HCT116 (cell line): ENCODE data around the gene RCSD1. TPM values are rescaled to one million over a fixed set of nuclear protein-coding genes. Genes with fewer than 3 reads are reported as not detected.

ENCODE experiments used
- ATAC-seq: fragments of 200-7000 bp; cut with Tn5 transposase; 2 replicates; pipeline ENCODE4 v1.9.1; 2020; ENCODE audit warnings: mild to moderate bottlenecking, moderate library complexity
- BruUV-seq: library from RNA; stranded (reverse); fragments of 400-500 nt; replicated peaks from 2 replicates; lab custom pipeline; 2021; lab: Mats Ljungman, UMichigan
- CTCF ChIA-PET: fragments of 300-600 bp; sonication (Branson Sonifier 250); formaldehyde crosslinking; loops from one replicate; lab custom pipeline; 2021; ENCODE audit warnings: antibody characterized with exemption; lab: Charles Lee
- POLR2A ChIA-PET: fragments of 300-600, 350-600 bp; sonication (Branson Sonifier 250); formaldehyde crosslinking; loops from one replicate; lab custom pipeline; 2021; ENCODE audit warnings: antibody characterized with exemption; lab: Charles Lee
- RAD21 ChIA-PET, 2 experiments: fragments of 300-600 bp; sonication (Branson Sonifier 250); formaldehyde crosslinking; loops; one replicate each; lab custom pipeline; 2023; ENCODE audit warnings: low total read pairs in 2 of 2; ENCODE audit not compliant: uncharacterized antibody in 2 of 2, unreplicated experiment in 2 of 2, low non-redundant PET in 1 of 2; lab: Charles Lee
- DNase-seq: peaks from one replicate; pipeline ENCODE4 v3.0.0-alpha.2; 2010; ENCODE audit warnings: low read depth, low spot score
- H2AFZ ChIP-seq: fragments of 200-600 bp; shearing (Covaris generic), sonication (generic); 2 replicates; pipeline ENCODE4 v1.6.1; 2017; ENCODE audit warnings: low read depth, mixed run types, mixed read lengths, antibody characterized with exemption, low read length; ENCODE audit not compliant: poor library complexity, severe bottlenecking
- H3K27ac ChIP-seq: 2 replicates; pipeline ENCODE4 v1.5.1; 2012; ENCODE audit warnings: low read depth, low read length
- H3K27me3 ChIP-seq: fragments of 200-600 bp; sonication (generic); 2 replicates; pipeline ENCODE4 v1.6.1; 2016; ENCODE audit warnings: mixed run types, low read length, mixed read lengths; ENCODE audit not compliant: insufficient read depth
- H3K36me3 ChIP-seq, 2 experiments: fragments of 200-500 bp in 1 of 2; fragments of 200-600 bp in 1 of 2; sonication (Bioruptor generic) in 1 of 2; sonication (generic) in 1 of 2; 2 replicates each; pipeline versions ENCODE4 v1.5.1 to v1.6.1; 2014 to 2016; ENCODE audit warnings: low read length in 2 of 2, inconsistent platforms in 1 of 2, mixed read lengths in 1 of 2, mixed run types in 1 of 2; ENCODE audit not compliant: insufficient read depth in 2 of 2, control insufficient read depth in 1 of 2
- H3K4me1 ChIP-seq, 2 experiments: fragments of 200-600 bp in 1 of 2; sonication (generic) in 1 of 2; 2 replicates each; pipeline versions ENCODE4 v1.5.1 to v1.6.1; 2012 to 2017; ENCODE audit warnings: low read length in 2 of 2, inconsistent platforms in 1 of 2, mild to moderate bottlenecking in 1 of 2, mixed read lengths in 1 of 2, mixed run types in 1 of 2, moderate library complexity in 1 of 2; ENCODE audit not compliant: insufficient read depth in 2 of 2, control insufficient read depth in 1 of 2
- H3K4me2 ChIP-seq: fragments of 200-600 bp; sonication (generic); 2 replicates; pipeline ENCODE4 v1.6.1; 2017; ENCODE audit warnings: mixed run types, low read length, mixed read lengths
- H3K4me3 ChIP-seq, 2 experiments: fragments of 200-600 bp in 1 of 2; sonication (generic) in 1 of 2; replicated peaks in 1 of 2; 2 replicates each; pipeline ENCODE4 v1.5.1; 2011 to 2016; ENCODE audit warnings: low read length in 2 of 2, control low read depth in 1 of 2, low read depth in 1 of 2, mild to moderate bottlenecking in 1 of 2, mixed read lengths in 1 of 2, mixed run types in 1 of 2
- H3K79me2 ChIP-seq: fragments of 200-600 bp; sonication (generic); 2 replicates; pipeline ENCODE4 v1.6.1; 2017; ENCODE audit warnings: mild to moderate bottlenecking, mixed run types, low read length, moderate library complexity, mixed read lengths; ENCODE audit not compliant: insufficient read depth
- H3K9ac ChIP-seq: fragments of 200-600 bp; sonication (generic); 2 replicates; pipeline ENCODE4 v1.6.1; 2016; ENCODE audit warnings: low read length, mixed read lengths
- H3K9me2 ChIP-seq: fragments of 200-600 bp; sonication (generic), shearing (Covaris generic); 2 replicates; pipeline ENCODE4 v1.6.1; 2017; ENCODE audit warnings: mixed run types, mild to moderate bottlenecking, moderate library complexity; ENCODE audit not compliant: insufficient read depth
- H3K9me3 ChIP-seq, 2 experiments: fragments of 200-500 bp in 1 of 2; fragments of 200-600 bp in 1 of 2; sonication (Bioruptor generic) in 1 of 2; sonication (generic) in 1 of 2; 2 replicates each; pipeline ENCODE4 v1.6.1; 2014 to 2017; ENCODE audit warnings: low read length in 2 of 2, mixed read lengths in 2 of 2, inconsistent platforms in 1 of 2, low read depth in 1 of 2, mild to moderate bottlenecking in 1 of 2, mixed run types in 1 of 2, moderate library complexity in 1 of 2; ENCODE audit not compliant: control insufficient read depth in 1 of 2, insufficient read depth in 1 of 2
- H4K20me1 ChIP-seq: fragments of 200-600 bp; sonication (generic), shearing (Covaris generic); 2 replicates; pipeline ENCODE4 v1.6.1; 2017; ENCODE audit warnings: mixed run types, mild to moderate bottlenecking, moderate library complexity; ENCODE audit not compliant: insufficient read depth
- ELF1 ChIP-seq: IDR thresholded peaks from 2 replicates; pipeline ENCODE4 v1.6.1; 2012; ENCODE audit warnings: low read depth, borderline replicate concordance
- EZH2phosphoT487 ChIP-seq: fragments of 200-600 bp; IDR thresholded peaks from 2 replicates; pipeline ENCODE4 v1.6.1; 2018; ENCODE audit warnings: antibody characterized with exemption, borderline replicate concordance
- FOSL1 ChIP-seq: IDR thresholded peaks from 2 replicates; pipeline ENCODE4 v1.6.1; 2012; ENCODE audit warnings: low read depth
- POLR2AphosphoS5 ChIP-seq: IDR thresholded peaks from 2 replicates; pipeline ENCODE4 v1.6.1; 2011; ENCODE audit warnings: mild to moderate bottlenecking, low read depth, low read length, moderate library complexity
- SIN3A ChIP-seq: IDR thresholded peaks from 2 replicates; pipeline ENCODE4 v1.6.1; 2012; ENCODE audit warnings: low read depth
- SRF ChIP-seq: IDR thresholded peaks from 2 replicates; pipeline ENCODE4 v1.6.1; 2012; ENCODE audit warnings: low read depth
- ZNF274 ChIP-seq: fragments of 200-500 bp; sonication (Bioruptor generic); IDR thresholded peaks from 2 replicates; pipeline ENCODE4 v1.6.1; 2014; ENCODE audit warnings: mild to moderate bottlenecking, low read depth, low read length, inconsistent platforms
- intact Hi-C: fragments of 100-400 bp; cut with micrococcal nuclease; formaldehyde crosslinking; loops from 2 replicates; pipeline ENCODE4 v1.10.0; 2022
- total RNA-seq: library from RNA; stranded (reverse); gene quantifications from one replicate; pipeline ENCODE4 v1.2.1, GENCODE V29; 2021; ENCODE audit not compliant: unreplicated experiment
- TF ChIP-seq, protein P1 (sequence below): IDR thresholded peaks from 2 replicates; pipeline ENCODE4 v1.6.1; 2012
- TF ChIP-seq, protein P2 (sequence below): IDR thresholded peaks from 2 replicates; pipeline ENCODE4 v1.6.1; 2012; ENCODE audit warnings: low read depth

The RCSD1 gene
- total RNA-seq, 1 experiment from 2014 or later, result 0.15 TPM

DNA sequence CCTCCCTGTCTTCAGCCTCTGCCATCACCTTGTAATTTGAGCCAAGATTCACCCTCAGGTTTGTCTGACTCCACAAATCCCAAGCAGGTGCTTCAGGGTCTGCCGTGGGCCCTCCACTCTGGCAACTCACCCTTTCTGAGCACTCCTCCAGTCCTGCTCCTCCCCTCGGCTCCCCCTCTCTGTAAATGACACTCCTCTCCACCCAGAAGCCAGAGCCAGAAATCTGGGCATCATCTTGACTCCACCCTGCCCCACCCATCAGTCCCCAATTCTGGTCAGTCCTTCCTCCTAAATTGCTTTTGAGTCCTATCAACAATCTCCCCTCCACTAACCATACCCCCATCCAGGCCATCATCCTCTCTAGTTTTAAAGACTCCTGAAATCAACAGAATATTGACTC is 40.5 kb downstream of the RCSD1 start:
- intact Hi-C loops, result no loop called here
- TF ChIP-seq FOSL1 (no peak), ELF1 (no peak), POLR2AphosphoS5 (no peak)
- TF ChIP-seq, protein P1, sequence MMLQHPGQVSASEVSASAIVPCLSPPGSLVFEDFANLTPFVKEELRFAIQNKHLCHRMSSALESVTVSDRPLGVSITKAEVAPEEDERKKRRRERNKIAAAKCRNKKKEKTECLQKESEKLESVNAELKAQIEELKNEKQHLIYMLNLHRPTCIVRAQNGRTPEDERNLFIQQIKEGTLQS, result no peak
- RAD21 ChIA-PET, result no interaction called here

DNA sequence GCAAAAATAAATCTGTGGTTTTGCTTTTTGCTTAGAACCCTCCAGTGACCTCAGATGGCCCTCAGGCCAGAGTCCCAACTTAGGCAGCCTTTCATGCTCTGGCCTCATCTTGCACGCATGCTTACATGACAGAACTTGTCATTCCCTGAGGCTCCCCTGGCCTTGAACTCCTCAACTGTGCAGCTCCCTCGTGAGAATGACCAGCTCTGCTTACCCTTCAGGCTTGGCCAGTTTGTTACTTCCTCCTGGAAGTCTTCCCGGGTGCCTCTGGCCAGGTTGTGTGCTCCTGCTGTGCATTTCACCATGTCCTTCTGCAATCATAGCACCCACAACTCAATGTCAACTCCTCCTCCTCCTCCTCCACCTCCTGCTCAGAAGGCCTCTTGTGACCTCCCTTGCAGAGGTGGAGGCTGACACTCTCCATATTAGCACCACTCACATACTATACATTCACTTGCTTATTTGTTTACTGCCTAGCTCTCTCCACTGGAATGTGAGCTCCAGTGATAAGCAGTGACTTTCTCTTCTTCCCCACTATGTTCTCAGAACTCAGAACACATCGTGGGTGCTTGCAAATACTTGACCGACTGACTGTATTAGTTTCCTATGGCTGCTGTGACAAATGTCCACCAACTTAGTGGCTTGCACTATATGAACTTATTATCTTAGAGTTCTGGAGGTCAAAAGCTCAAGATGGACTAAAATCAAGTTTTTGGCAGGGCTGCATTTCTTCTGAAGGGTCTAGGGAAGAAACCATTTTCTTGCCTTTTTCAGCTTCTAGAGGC is 41.9 kb downstream of the RCSD1 start:
- ATAC-seq (no peak), DNase-seq (no peak)
- ChIA-PET CTCF (no interaction called here), RAD21 (no interaction called here), POLR2A (no interaction called here)
- BruUV-seq, result no TSS peak
- no peak overlapping the region for H3K27ac ChIP-seq
- no peaks in the 10 kb centered on the region for H3K9me3 ChIP-seq
- intact Hi-C loops, result no loop called here
- no peaks in the 10 kb centered on the region for H3K27me3 ChIP-seq
- no peak overlapping the region for H3K4me2 ChIP-seq
- H3K4me3 ChIP-seq, result no peak overlapping the region
- no peaks in the 10 kb centered on the region for H3K36me3 ChIP-seq
- no peaks in the 10 kb centered on the region for H3K4me1 ChIP-seq
- H3K9ac ChIP-seq, result no peak overlapping the region
- no peaks in the 10 kb centered on the region for H4K20me1 ChIP-seq
- H3K9me2 ChIP-seq, result no peaks in the 10 kb centered on the region
- H2AFZ ChIP-seq, result no peak overlapping the region
- H3K79me2 ChIP-seq, result no peaks in the 10 kb centered on the region
- TF ChIP-seq SRF, result no peak
- TF ChIP-seq ZNF274, result no peak
- no peak for TF ChIP-seq SIN3A
- no peak for TF ChIP-seq EZH2phosphoT487
- TF ChIP-seq FOSL1, result no peak
- TF ChIP-seq, protein P2, sequence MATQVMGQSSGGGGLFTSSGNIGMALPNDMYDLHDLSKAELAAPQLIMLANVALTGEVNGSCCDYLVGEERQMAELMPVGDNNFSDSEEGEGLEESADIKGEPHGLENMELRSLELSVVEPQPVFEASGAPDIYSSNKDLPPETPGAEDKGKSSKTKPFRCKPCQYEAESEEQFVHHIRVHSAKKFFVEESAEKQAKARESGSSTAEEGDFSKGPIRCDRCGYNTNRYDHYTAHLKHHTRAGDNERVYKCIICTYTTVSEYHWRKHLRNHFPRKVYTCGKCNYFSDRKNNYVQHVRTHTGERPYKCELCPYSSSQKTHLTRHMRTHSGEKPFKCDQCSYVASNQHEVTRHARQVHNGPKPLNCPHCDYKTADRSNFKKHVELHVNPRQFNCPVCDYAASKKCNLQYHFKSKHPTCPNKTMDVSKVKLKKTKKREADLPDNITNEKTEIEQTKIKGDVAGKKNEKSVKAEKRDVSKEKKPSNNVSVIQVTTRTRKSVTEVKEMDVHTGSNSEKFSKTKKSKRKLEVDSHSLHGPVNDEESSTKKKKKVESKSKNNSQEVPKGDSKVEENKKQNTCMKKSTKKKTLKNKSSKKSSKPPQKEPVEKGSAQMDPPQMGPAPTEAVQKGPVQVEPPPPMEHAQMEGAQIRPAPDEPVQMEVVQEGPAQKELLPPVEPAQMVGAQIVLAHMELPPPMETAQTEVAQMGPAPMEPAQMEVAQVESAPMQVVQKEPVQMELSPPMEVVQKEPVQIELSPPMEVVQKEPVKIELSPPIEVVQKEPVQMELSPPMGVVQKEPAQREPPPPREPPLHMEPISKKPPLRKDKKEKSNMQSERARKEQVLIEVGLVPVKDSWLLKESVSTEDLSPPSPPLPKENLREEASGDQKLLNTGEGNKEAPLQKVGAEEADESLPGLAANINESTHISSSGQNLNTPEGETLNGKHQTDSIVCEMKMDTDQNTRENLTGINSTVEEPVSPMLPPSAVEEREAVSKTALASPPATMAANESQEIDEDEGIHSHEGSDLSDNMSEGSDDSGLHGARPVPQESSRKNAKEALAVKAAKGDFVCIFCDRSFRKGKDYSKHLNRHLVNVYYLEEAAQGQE, result no peak
- TF ChIP-seq, all 23 proteins: peak for 0

More for the DNA sequence above, 40.5 kb downstream of the RCSD1 start:
- Histone ChIP-seq H3K9me2 (no peaks in the 10 kb centered on the region), H3K4me3 (no peak overlapping the region), H3K4me1 (peaks cover 0 to 1% of the 10 kb centered on the region in 2 experiments; a peak in 1 of 4 replicates), H4K20me1 (no peaks in the 10 kb centered on the region), H3K9me3 (no peaks in the 10 kb centered on the region), H2AFZ (no peak overlapping the region), H3K27me3 (no peaks in the 10 kb centered on the region), H3K27ac (no peak overlapping the region), H3K36me3 (no peaks in the 10 kb centered on the region), H3K4me2 (no peak overlapping the region), H3K9ac (no peak overlapping the region), H3K79me2 (no peaks in the 10 kb centered on the region)
- ChIA-PET POLR2A (no interaction called here), CTCF (no interaction called here)
- BruUV-seq, result no TSS peak
- DNase-seq (no peak), ATAC-seq (no peak)
